HepG2 (cell line): ENCODE measurements around the gene IL18RAP. TPM values are rescaled to one million over a fixed set of nuclear protein-coding genes. Genes with fewer than 3 reads are reported as not detected.

Source experiments
- ATAC-seq: fragments of 200-7000 bp; cut with Tn5 transposase; 3 replicates; pipeline ENCODE4 v1.9.1; 2020; ENCODE audit warnings: mild to moderate bottlenecking, moderate library complexity
- BruUV-seq: library from RNA; stranded (reverse); fragments of 400-500 nt; replicated peaks from 2 replicates; lab custom pipeline; 2021; lab: Mats Ljungman, UMichigan
- CTCF ChIA-PET: fragments of 300-600 bp; formaldehyde crosslinking; extraction: SDS; loops from one replicate; lab custom pipeline; 2021; ENCODE audit warnings: low total read pairs, inconsistent platforms, low intra/inter-chr PET ratio; lab: Yijun Ruan, JAX
- POLR2A ChIA-PET: fragments of 350-600 bp; sonication (Branson Sonifier 250); formaldehyde crosslinking; loops from one replicate; lab custom pipeline; 2020; ENCODE audit warnings: antibody characterized with exemption, inconsistent platforms; lab: Yijun Ruan, JAX
- DNase-seq: peaks from one replicate; pipeline ENCODE4 v3.0.0-alpha.2; 2015; ENCODE audit warnings: low spot score
- FAIRE-seq: peaks from 3 replicates; lab custom pipeline; 2011; peaks lifted over from hg19 to GRCh38; lab: Jason Lieb, UNC
- H2AFZ ChIP-seq: one replicate; pipeline ENCODE4 v1.6.1; 2011; ENCODE audit warnings: low read length, inconsistent platforms
- H3K27ac ChIP-seq: fragments of 300-600 bp; 3 replicates; pipeline ENCODE4 v1.8.0; 2011; ENCODE audit warnings: mixed run types, mild to moderate bottlenecking, mixed read lengths, low read length, inconsistent platforms; ENCODE audit not compliant: insufficient read depth; ENCODE audit errors: extremely low read length
- H3K27me3 ChIP-seq, 2 experiments: fragments of 200-600 bp in 1 of 2; 2 replicates in 1 of 2; 3 replicates in 1 of 2; pipeline versions ENCODE4 v1.6.0 to v1.8.0; 2011; ENCODE audit warnings: low read length in 2 of 2, mild to moderate bottlenecking in 2 of 2, moderate library complexity in 2 of 2, inconsistent platforms in 1 of 2; ENCODE audit not compliant: insufficient read depth in 2 of 2, control insufficient read depth in 1 of 2
- H3K36me3 ChIP-seq, 2 experiments: fragments of 200-600 bp in 1 of 2; replicated peaks in 1 of 2; 2 replicates in 1 of 2; 3 replicates in 1 of 2; pipeline versions ENCODE4 v1.5.1 to v1.8.0; 2011; ENCODE audit warnings: low read length in 2 of 2, inconsistent platforms in 1 of 2; ENCODE audit not compliant: insufficient read depth in 2 of 2, control insufficient read depth in 1 of 2
- H3K4me1 ChIP-seq: 2 replicates; pipeline ENCODE4 v1.5.1; 2012; ENCODE audit warnings: low read length, inconsistent platforms; ENCODE audit not compliant: insufficient read depth
- H3K4me2 ChIP-seq: 2 replicates; pipeline ENCODE4 v1.6.0; 2011; ENCODE audit warnings: low read depth, low read length, inconsistent platforms
- H3K4me3 ChIP-seq, 3 experiments: fragments of 200-600 bp in 1 of 3; sonication (generic), shearing (Covaris generic) in 1 of 3; replicated peaks in 1 of 3; 2 replicates each; pipeline ENCODE4 v1.5.1; 2011 to 2016; ENCODE audit warnings: low read length in 3 of 3, inconsistent platforms in 2 of 3, low read depth in 2 of 3, mild to moderate bottlenecking in 2 of 3, control low read depth in 1 of 3, mixed read lengths in 1 of 3; ENCODE audit not compliant: insufficient read depth in 1 of 3
- H3K79me2 ChIP-seq: one replicate; pipeline ENCODE4 v1.6.1; 2011; ENCODE audit warnings: low read length, inconsistent platforms; ENCODE audit not compliant: insufficient read depth
- H3K9ac ChIP-seq: 2 replicates; pipeline ENCODE4 v1.6.0; 2011; ENCODE audit warnings: mild to moderate bottlenecking, low read depth, low read length, inconsistent platforms; ENCODE audit not compliant: insufficient read depth
- H3K9me3 ChIP-seq: 2 replicates; pipeline ENCODE4 v1.5.1; 2012; ENCODE audit warnings: mild to moderate bottlenecking, low read length
- H4K20me1 ChIP-seq: 2 replicates; pipeline ENCODE4 v1.6.0; 2011; ENCODE audit warnings: inconsistent platforms, mild to moderate bottlenecking, low read length, moderate library complexity; ENCODE audit not compliant: insufficient read depth
- CCDC6 ChIP-seq: sonication (generic); formaldehyde crosslinking; IDR thresholded peaks from 2 replicates; pipeline ENCODE4 v1.8.1; 2022; ENCODE audit warnings: mild to moderate bottlenecking, missing genetic modification reagents, moderate library complexity
- EED ChIP-seq: sonication (generic); formaldehyde crosslinking; IDR thresholded peaks from 2 replicates; pipeline ENCODE4 v1.5.0; 2020; ENCODE audit warnings: mild to moderate bottlenecking, missing genetic modification reagents
- ELF4 ChIP-seq: sonication (generic); formaldehyde crosslinking; IDR thresholded peaks from 2 replicates; pipeline ENCODE4 v1.5.0; 2020; ENCODE audit warnings: missing genetic modification reagents, mild to moderate bottlenecking, moderate library complexity, borderline replicate concordance
- HIVEP1 ChIP-seq: sonication (generic); formaldehyde crosslinking; IDR thresholded peaks from 2 replicates; pipeline ENCODE4 v1.4.0; 2020; ENCODE audit warnings: mild to moderate bottlenecking, missing genetic modification reagents
- IRF9 ChIP-seq: sonication (generic); formaldehyde crosslinking; IDR thresholded peaks from 2 replicates; pipeline ENCODE4 v1.8.0; 2022; ENCODE audit warnings: missing genetic modification reagents, mild to moderate bottlenecking, borderline replicate concordance
- LBX2 ChIP-seq: sonication (generic); formaldehyde crosslinking; IDR thresholded peaks from 2 replicates; pipeline ENCODE4 v1.5.0; 2020; ENCODE audit warnings: missing genetic modification reagents, mild to moderate bottlenecking, borderline replicate concordance
- MEIS1 ChIP-seq: sonication (generic); formaldehyde crosslinking; IDR thresholded peaks from 2 replicates; pipeline ENCODE4 v1.9.0; 2021; ENCODE audit warnings: mild to moderate bottlenecking, missing genetic modification reagents, moderate library complexity, borderline replicate concordance
- RCOR2 ChIP-seq: IDR thresholded peaks from 2 replicates; pipeline ENCODE4 v1.6.1; 2016; ENCODE audit warnings: missing biosample characterization, missing genetic modification reagents
- RORA ChIP-seq: sonication (generic); formaldehyde crosslinking; IDR thresholded peaks from 2 replicates; pipeline ENCODE4 v1.5.0; 2020; ENCODE audit warnings: mild to moderate bottlenecking, missing genetic modification reagents, moderate library complexity
- SUZ12 ChIP-seq: fragments of 150-350 bp; IDR thresholded peaks from 2 replicates; pipeline ENCODE4 v1.6.1; 2014; ENCODE audit warnings: low read depth, low read length
- USF2 ChIP-seq, 2 experiments: sonication (generic) in 1 of 2; formaldehyde crosslinking in 1 of 2; IDR thresholded peaks; 2 replicates each; pipeline versions ENCODE4 v1.5.1 to v1.6.1; 2011 to 2020; ENCODE audit warnings: borderline replicate concordance in 1 of 2, low read depth in 1 of 2, low read length in 1 of 2, mild to moderate bottlenecking in 1 of 2, missing genetic modification reagents in 1 of 2, moderate library complexity in 1 of 2
- ZIK1 ChIP-seq: sonication (generic); formaldehyde crosslinking; IDR thresholded peaks from 2 replicates; pipeline ENCODE4 v1.5.0; 2020; ENCODE audit warnings: mild to moderate bottlenecking, low read depth, missing genetic modification reagents, borderline replicate concordance
- ZNF451 ChIP-seq: sonication (generic); formaldehyde crosslinking; IDR thresholded peaks from 2 replicates; pipeline ENCODE4 v1.5.0; 2020; ENCODE audit warnings: mild to moderate bottlenecking, missing genetic modification reagents
- ZNF562 ChIP-seq: sonication (generic); formaldehyde crosslinking; IDR thresholded peaks from 2 replicates; pipeline ENCODE4 v1.8.0; 2022; ENCODE audit warnings: missing genetic modification reagents, borderline replicate concordance
- ZNF709 ChIP-seq: sonication (generic); formaldehyde crosslinking; IDR thresholded peaks from 2 replicates; pipeline ENCODE4 v1.5.0; 2020; ENCODE audit warnings: mild to moderate bottlenecking, missing genetic modification reagents
- WGBS: methylation state at CpG from one replicate; pipeline ENCODE4 v1.1.6; 2017; ENCODE audit warnings: low lambda C conversion rate; 5-methylcytosine and 5-hydroxymethylcytosine counted together
- in situ Hi-C: cut with HindIII; loops from 2 replicates; pipeline ENCODE4 v1.10.0; 2017; ENCODE audit warnings: low pct_unique_long_range_greater_than_20kb; ENCODE audit not compliant: extremely low pct_ligation_motif_present
- intact Hi-C: fragments of 100-400 bp; cut with micrococcal nuclease; formaldehyde crosslinking; loops from one replicate; pipeline ENCODE4 v1.10.0; 2022; ENCODE audit not compliant: unreplicated experiment
- polyA plus RNA-seq, 8 experiments: library from polyadenylated mRNA; depleted of rRNA in 3 of 8; stranded (reverse) in 7 of 8; unstranded in 1 of 8; fragments of >200 nt; fragmentation: Illumina TruSeq in 4 of 8; extraction: Trizol in 4 of 8; gene quantifications; 2 replicates each; pipeline versions ENCODE4 v1.2.1 to v1.2.3, GENCODE V29; 2011 to 2016; ENCODE audit warnings: low read depth in 4 of 8, missing spikeins in 1 of 8, mixed read lengths in 1 of 8; ENCODE audit not compliant: insufficient read depth in 1 of 8
- total RNA-seq, 5 experiments: library from RNA; depleted of rRNA; stranded (reverse); fragments of >200 nt; fragmentation: Illumina TruSeq; extraction: Trizol; gene quantifications; 2 replicates each; pipeline ENCODE4 v1.2.3, GENCODE V29; 2016; ENCODE audit warnings: low read depth in 1 of 5

Gene IL18RAP
- total and polyA plus RNA-seq, 2 of the 13 experiments (the other 11 are each of a cell fraction or from before 2014, with no cell fraction given), result 0.05 TPM; not detected in 1

- TF ChIP-seq IRF9 (CRISPR knock-in tag) (no peak), LBX2 (CRISPR knock-in tag) (no peak), ZNF709 (CRISPR knock-in tag) (no peak), ELF4 (CRISPR knock-in tag) (no peak), RCOR2 (CRISPR knock-in tag) (no peak)
- ChIA-PET CTCF (interaction anchor here (1.1 to 1.2 kb wide), 2 partner anchors 140 to 142 kb away, joined by 3 to 16 read pairs; no protein-coding TSS in a partner anchor), POLR2A (no interaction called here)
- H4K20me1 ChIP-seq, result no peaks in the 10 kb centered on the region
- no peaks in the 10 kb centered on the region for H3K9me3 ChIP-seq
- in situ Hi-C loops (loop anchor here (5.0 kb wide), 1 partner anchor 144 kb away; the partner anchor contains the start of gene SLC9A2), intact Hi-C loops (loop anchor here (1.0 kb wide), 2 partner anchors 143 to 230 kb away; no protein-coding TSS in a partner anchor)
- WGBS, result 48% methylated on average over 3 of the region's 3 CpGs
- no peak overlapping the region for H3K9ac ChIP-seq
- no peak overlapping the region for H3K4me3 ChIP-seq
- FAIRE-seq (no peak), ATAC-seq (no peak; the same call in 2 of the 3 replicates), DNase-seq (no peak)
- H3K27ac ChIP-seq, result no peak overlapping the region
- no peaks in the 10 kb centered on the region for H3K4me1 ChIP-seq
- no peak overlapping the region for H3K4me2 ChIP-seq
- H2AFZ ChIP-seq, result no peak overlapping the region
- no peaks in the 10 kb centered on the region for H3K36me3 ChIP-seq
- H3K27me3 ChIP-seq, result no peaks in the 10 kb centered on the region; a peak in 1 of 5 replicates
- no TSS peak for BruUV-seq
- no peaks in the 10 kb centered on the region for H3K79me2 ChIP-seq
Observed at GRCh38 chr2:102473631-102474030, 50.7 kb downstream of the IL18RAP start.

GRCh38 chr2:102474785-102475184 lies 51.8 kb downstream of the IL18RAP start:
- H3K4me3 ChIP-seq, result no peak overlapping the region
- H3K9me3 ChIP-seq, result no peaks in the 10 kb centered on the region
- no TSS peak for BruUV-seq
- no peak overlapping the region for H3K9ac ChIP-seq
- ChIA-PET POLR2A (no interaction called here), CTCF (no interaction called here)
- ATAC-seq (no peak), FAIRE-seq (no peak), DNase-seq (no peak)
- H3K27ac ChIP-seq, result no peak overlapping the region
- intact Hi-C loops, result no loop called here
- H2AFZ ChIP-seq, result no peak overlapping the region
- no peaks in the 10 kb centered on the region for H3K79me2 ChIP-seq
- peaks cover 0 to 3% of the 10 kb centered on the region in 2 experiments; a peak in 1 of 5 replicates for H3K27me3 ChIP-seq
- H4K20me1 ChIP-seq, result no peaks in the 10 kb centered on the region
- no peak overlapping the region for H3K4me2 ChIP-seq
- H3K36me3 ChIP-seq, result no peaks in the 10 kb centered on the region
- in situ Hi-C loops, result loop anchor here (5.0 kb wide), 1 partner anchor 143 kb away; the partner anchor contains the start of gene SLC9A2
- no peaks in the 10 kb centered on the region for H3K4me1 ChIP-seq
- TF ChIP-seq ZIK1 (no peak), HIVEP1 (CRISPR knock-in tag) (no peak), USF2 (IDR thresholded peaks at IDR 0.05; ENCODE audit: low read depth, low read length) (no peak), USF2 (CRISPR knock-in tag; IDR thresholded peaks at IDR 0.05; ENCODE audit: borderline replicate concordance) (no peak), MEIS1 (CRISPR knock-in tag) (no peak), RORA (CRISPR knock-in tag) (no peak), CCDC6 (CRISPR knock-in tag) (no peak), SUZ12 (no peak), ZNF562 (no peak), EED (CRISPR knock-in tag) (no peak), ZNF451 (no peak)
